Measurements from ENCODE around the gene CCBE1.

Gene CCBE1

GRCh38 chr18:59612381-59612780, 84.8 kb downstream of the CCBE1 start:
- no peak for DNase-seq

GRCh38 chr18:59610546-59611140, 86.6 kb downstream of the CCBE1 start:
- no peak for DNase-seq

- no peak for DNase-seq
Observed at GRCh38 chr18:59609654-59610053, 87.6 kb downstream of the CCBE1 start.

- DNase-seq, result no peak
Observed at GRCh38 chr18:59607471-59607870, 89.8 kb downstream of the CCBE1 start.

- no peak for DNase-seq
Observed at GRCh38 chr18:59607078-59607379, 90.2 kb downstream of the CCBE1 start.

- DNase-seq, result no peak
Observed at GRCh38 chr18:59606193-59607077, 90.8 kb downstream of the CCBE1 start.

GRCh38 chr18:59605633-59606192, 91.5 kb downstream of the CCBE1 start:
- DNase-seq, result no peak

GRCh38 chr18:59604877-59605276, 92.3 kb downstream of the CCBE1 start:
- no peak for DNase-seq

- DNase-seq, result no peak
Observed at GRCh38 chr18:59597049-59597448, 100.2 kb downstream of the CCBE1 start.

- DNase-seq, result no peak
Observed at GRCh38 chr18:59593291-59593717, 103.9 kb downstream of the CCBE1 start.

GRCh38 chr18:59592624-59593023, 104.6 kb downstream of the CCBE1 start:
- no peak for DNase-seq

GRCh38 chr18:59582395-59582794, 114.8 kb downstream of the CCBE1 start:
- no peak for DNase-seq

GRCh38 chr18:59579509-59579908, 117.7 kb downstream of the CCBE1 start:
- DNase-seq, result no peak

GRCh38 chr18:59577386-59577655, 119.9 kb downstream of the CCBE1 start:
- no peak for DNase-seq

GRCh38 chr18:59576541-59577385, 120.5 kb downstream of the CCBE1 start:
- DNase-seq, result no peak

- no peak for DNase-seq
Observed at GRCh38 chr18:59575995-59576394, 121.2 kb downstream of the CCBE1 start.

- DNase-seq, result no peak
Observed at GRCh38 chr18:59573962-59574361, 123.3 kb downstream of the CCBE1 start.

- no peak for DNase-seq
Observed at GRCh38 chr18:59571902-59572301, 125.3 kb downstream of the CCBE1 start.

- DNase-seq, result no peak
Observed at GRCh38 chr18:59570796-59571195, 126.4 kb downstream of the CCBE1 start.

GRCh38 chr18:59570101-59570775, 127.0 kb downstream of the CCBE1 start:
- no peak for DNase-seq

- DNase-seq, result no peak
Observed at GRCh38 chr18:59569390-59569791, 127.8 kb downstream of the CCBE1 start.

- no peak for DNase-seq
Observed at GRCh38 chr18:59567431-59567830, 129.8 kb downstream of the CCBE1 start.

- no peak for DNase-seq
Observed at GRCh38 chr18:59566533-59566971, 130.7 kb downstream of the CCBE1 start.
